Measurements from ENCODE around the gene HMHB1. TPM values are rescaled to one million over a fixed set of nuclear protein-coding genes. Genes with fewer than 3 reads are reported as not detected.

The HMHB1 gene
- total RNA-seq, 2 experiments from 2014 or later = 1.2 TPM; not detected in 1

GRCh38 chr5:143820451-143820850, 8.5 kb downstream of the HMHB1 start:
- CTCF ChIA-PET = interaction anchor here (0.7 kb wide), 1 partner anchor 632 kb away, joined by 3 read pairs; no protein-coding TSS in a partner anchor

DNA sequence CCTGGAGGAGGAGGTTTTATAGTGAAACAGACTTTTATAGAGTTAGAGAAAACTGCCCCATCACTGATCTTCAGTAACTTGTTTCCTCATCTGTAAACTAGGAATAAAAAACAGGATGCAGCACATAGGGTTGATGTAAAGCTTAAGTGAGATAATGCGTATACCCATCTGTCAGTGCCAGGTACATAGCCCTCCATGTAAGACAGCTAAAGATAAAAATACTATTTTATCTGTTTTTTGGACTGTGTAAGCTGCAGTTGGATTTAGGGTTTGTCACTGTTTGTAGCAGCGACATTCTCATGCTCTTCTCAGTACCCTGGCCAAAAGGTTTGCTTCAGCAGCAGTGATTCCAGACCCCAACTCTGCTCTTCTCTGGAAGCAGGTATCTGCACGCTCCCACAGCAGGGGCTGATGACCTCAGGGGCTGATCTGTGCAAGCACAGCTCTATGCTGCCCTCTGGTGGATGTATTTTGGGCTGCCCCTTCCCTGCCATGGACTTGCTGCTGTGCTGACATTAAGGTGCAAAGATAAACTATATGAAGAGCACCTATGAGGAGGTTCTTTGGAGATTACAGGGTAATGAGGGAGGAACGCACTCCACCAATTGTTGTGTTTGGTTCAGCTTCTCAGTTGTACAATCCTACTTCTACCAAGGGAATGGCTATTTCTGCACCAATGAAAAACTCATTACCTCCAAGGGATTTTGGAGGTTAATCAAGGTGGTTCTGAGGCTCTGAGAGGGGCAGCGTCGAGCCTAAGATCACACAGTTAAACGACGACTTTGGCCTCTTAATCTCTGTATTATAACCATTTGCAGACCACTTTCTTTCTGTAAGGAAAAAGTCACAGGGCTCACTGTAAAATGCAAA, 13.1 kb downstream of the HMHB1 start:
- Mint-ChIP-seq H3K4me1 (peaks cover 20% of the 10 kb centered on the region), H3K9me3 (no peaks in the 10 kb centered on the region), H3K4me3 (no peak overlapping the region), H3K36me3 (ENCODE audit: low read depth) (no peaks in the 10 kb centered on the region), H3K27me3 (peaks cover 2% of the 10 kb centered on the region), H3K27ac (no peak overlapping the region)
- ChIA-PET POLR2A (interaction anchor here (2.1 kb wide), 1 partner anchor 420 kb away, joined by 6 read pairs; no protein-coding TSS in a partner anchor), CTCF (interaction anchor here (0.6 to 5.9 kb wide), 24 partner anchors 10 to 903 kb away, joined by 3 to 30 read pairs (median 3); partner anchors contain the start of gene NR3C1)
- DNase-seq = peak; percentile 86

More at GRCh38 chr5:143820451-143820850, 8.5 kb downstream of the HMHB1 start:
- Mint-ChIP-seq H3K27me3 (peaks cover 4% of the 10 kb centered on the region), H3K4me1 (no peaks in the 10 kb centered on the region), H3K4me3 (no peak overlapping the region), H3K27ac (no peak overlapping the region), H3K9me3 (peaks cover 5% of the 10 kb centered on the region), H3K36me3 (ENCODE audit: low read depth) (peaks cover 6% of the 10 kb centered on the region)
- POLR2A ChIA-PET = no interaction called here
- DNase-seq = no peak

GRCh38 chr5:143826951-143827444, 15.0 kb downstream of the HMHB1 start:
- Mint-ChIP-seq H3K27ac (no peak overlapping the region), H3K27me3 (peaks cover 2% of the 10 kb centered on the region), H3K4me3 (no peak overlapping the region), H3K36me3 (ENCODE audit: low read depth) (no peaks in the 10 kb centered on the region), H3K9me3 (no peaks in the 10 kb centered on the region), H3K4me1 (peaks cover 20% of the 10 kb centered on the region)
- DNase-seq = peak; percentile 53
- POLR2A ChIA-PET = interaction anchor here (1.0 to 3.5 kb wide), 4 partner anchors 364 to 824 kb away, joined by 3 to 16 read pairs (median 8); partner anchors contain the start of gene NR3C1
- CTCF ChIA-PET = interaction anchor here (0.5 to 5.9 kb wide), 7 partner anchors 315 to 947 kb away, joined by 3 to 30 read pairs (median 5); no protein-coding TSS in a partner anchor

DNA sequence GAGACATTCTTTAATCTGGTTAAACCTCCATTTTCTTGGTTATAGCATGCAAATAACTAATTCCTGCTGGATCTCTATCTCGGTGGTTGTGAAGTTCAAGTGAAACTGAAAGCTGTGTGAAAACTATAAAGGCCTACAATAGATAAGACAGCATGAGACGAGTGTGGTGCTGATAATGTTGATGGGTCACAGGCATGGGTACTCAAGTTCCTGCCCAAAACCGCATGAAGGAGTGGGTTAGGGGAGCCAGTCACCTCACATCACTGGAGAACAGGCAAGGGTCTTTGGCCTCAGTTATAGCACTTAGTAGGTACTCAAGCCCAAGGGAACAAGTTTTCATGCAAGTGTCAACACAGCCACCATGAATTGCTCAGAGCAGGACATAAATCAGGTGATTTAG, 16.7 kb downstream of the HMHB1 start:
- DNase-seq = peak; percentile 32
- ChIA-PET POLR2A (interaction anchor here (0.6 to 3.5 kb wide), 7 partner anchors 21 to 826 kb away, joined by 3 to 16 read pairs (median 3); partner anchors contain the start of gene NR3C1), CTCF (interaction anchor here (1.0 to 5.9 kb wide), 3 partner anchors 363 to 847 kb away, joined by 3 to 30 read pairs (median 24); no protein-coding TSS in a partner anchor)
- Mint-ChIP-seq H3K4me1 (peaks cover 20% of the 10 kb centered on the region), H3K27me3 (peaks cover 2% of the 10 kb centered on the region), H3K9me3 (no peaks in the 10 kb centered on the region), H3K36me3 (ENCODE audit: low read depth) (no peaks in the 10 kb centered on the region), H3K4me3 (peak overlapping the region; percentile 2), H3K27ac (peak overlapping the region; percentile 0)

- no peaks in the 10 kb centered on the region for H3K9me3 Mint-ChIP-seq
- POLR2A ChIA-PET = interaction anchor here (1.0 kb wide), 1 partner anchor 387 kb away, joined by 4 read pairs; no protein-coding TSS in a partner anchor
- H3K4me1 Mint-ChIP-seq = peaks cover 7% of the 10 kb centered on the region
- no peak overlapping the region for H3K27ac Mint-ChIP-seq
- no peaks in the 10 kb centered on the region for H3K36me3 Mint-ChIP-seq (ENCODE audit: low read depth)
- H3K4me3 Mint-ChIP-seq = no peak overlapping the region
- CTCF ChIA-PET = no interaction called here
- H3K27me3 Mint-ChIP-seq = peaks cover 2% of the 10 kb centered on the region
- no peak for DNase-seq
Measured at GRCh38 chr5:143833177-143833576, 21.2 kb downstream of the HMHB1 start.

- POLR2A ChIA-PET = no interaction called here
- CTCF ChIA-PET = no interaction called here
- Mint-ChIP-seq H3K36me3 (ENCODE audit: low read depth) (no peaks in the 10 kb centered on the region), H3K27ac (no peak overlapping the region), H3K9me3 (no peaks in the 10 kb centered on the region), H3K27me3 (peaks cover 2% of the 10 kb centered on the region), H3K4me1 (no peaks in the 10 kb centered on the region), H3K4me3 (no peak overlapping the region)
- no peak for DNase-seq
Measured at GRCh38 chr5:143835251-143835650, 23.3 kb downstream of the HMHB1 start.

DNA sequence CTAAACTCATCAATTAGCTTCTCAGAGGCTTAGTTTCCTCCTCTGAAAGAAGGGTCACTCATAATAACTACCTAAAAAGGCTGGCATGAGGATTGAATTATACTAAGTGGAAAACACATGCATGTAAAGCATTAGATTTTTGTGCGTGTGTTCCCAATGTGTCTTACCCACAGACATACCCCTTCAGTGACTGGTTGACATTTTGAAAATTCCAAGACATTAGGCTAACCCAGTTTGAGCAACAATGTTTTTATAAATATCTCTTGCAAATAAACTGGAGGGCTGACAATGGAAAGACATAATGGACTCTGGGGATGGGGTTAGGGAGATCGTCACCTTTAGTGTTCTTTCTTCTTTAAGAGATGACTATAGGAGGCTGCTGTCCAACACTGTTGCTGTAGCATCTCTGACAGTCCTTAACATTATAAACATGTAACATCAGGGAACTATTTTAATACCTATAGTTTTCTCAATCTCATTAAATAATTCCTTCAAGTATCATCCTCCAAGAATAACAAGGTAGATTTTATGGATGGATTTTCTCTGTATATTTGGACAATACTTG, 24.3 kb downstream of the HMHB1 start:
- Mint-ChIP-seq H3K4me1 (no peaks in the 10 kb centered on the region), H3K9me3 (no peaks in the 10 kb centered on the region), H3K27me3 (peaks cover 2% of the 10 kb centered on the region), H3K4me3 (no peak overlapping the region), H3K36me3 (ENCODE audit: low read depth) (no peaks in the 10 kb centered on the region), H3K27ac (no peak overlapping the region)
- POLR2A ChIA-PET = no interaction called here
- DNase-seq = no peak
- CTCF ChIA-PET = interaction anchor here (2.0 kb wide), 1 partner anchor 12 kb away, joined by 9 read pairs; no protein-coding TSS in a partner anchor

- no peak for DNase-seq
- Mint-ChIP-seq H3K27ac (no peak overlapping the region), H3K9me3 (no peaks in the 10 kb centered on the region), H3K4me1 (no peaks in the 10 kb centered on the region), H3K4me3 (no peak overlapping the region), H3K36me3 (ENCODE audit: low read depth) (no peaks in the 10 kb centered on the region), H3K27me3 (peaks cover 4% of the 10 kb centered on the region)
- POLR2A ChIA-PET = no interaction called here
- CTCF ChIA-PET = interaction anchor here (2.0 kb wide), 1 partner anchor 13 kb away, joined by 9 read pairs; no protein-coding TSS in a partner anchor
Measured at GRCh38 chr5:143837306-143837848, 25.4 kb downstream of the HMHB1 start.

DNA sequence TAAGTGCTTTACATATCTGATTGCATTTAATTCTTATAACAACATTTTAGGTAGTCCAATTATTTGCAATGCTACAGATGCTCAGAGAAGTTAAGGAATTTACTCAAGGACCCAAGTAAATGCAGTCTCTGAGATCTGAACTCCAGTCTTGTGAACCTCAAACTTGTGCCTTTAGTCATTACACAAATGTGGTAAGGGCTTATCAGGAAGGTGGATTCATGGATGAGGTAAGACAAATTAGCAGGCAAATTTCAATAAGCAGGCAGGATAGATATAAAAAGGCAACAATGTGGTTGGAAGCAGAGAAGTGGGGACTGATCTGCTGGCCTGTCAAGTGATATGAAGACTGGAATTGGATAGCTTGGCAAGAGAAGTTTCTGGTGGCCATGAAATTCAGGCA, 29.5 kb downstream of the HMHB1 start:
- no peak overlapping the region for H3K27ac Mint-ChIP-seq
- no peak for DNase-seq
- no peak overlapping the region for H3K4me3 Mint-ChIP-seq
- peaks cover 8% of the 10 kb centered on the region for H3K27me3 Mint-ChIP-seq
- H3K4me1 Mint-ChIP-seq = no peaks in the 10 kb centered on the region
- H3K36me3 Mint-ChIP-seq (ENCODE audit: low read depth) = no peaks in the 10 kb centered on the region
- no peaks in the 10 kb centered on the region for H3K9me3 Mint-ChIP-seq
- ChIA-PET CTCF (interaction anchor here (0.6 kb wide), 1 partner anchor 685 kb away, joined by 3 read pairs; no protein-coding TSS in a partner anchor), POLR2A (no interaction called here)

- Mint-ChIP-seq H3K36me3 (ENCODE audit: low read depth) (no peaks in the 10 kb centered on the region), H3K27me3 (peaks cover 8% of the 10 kb centered on the region), H3K9me3 (no peaks in the 10 kb centered on the region), H3K4me1 (no peaks in the 10 kb centered on the region), H3K4me3 (no peak overlapping the region), H3K27ac (no peak overlapping the region)
- DNase-seq = no peak
- CTCF ChIA-PET = no interaction called here
- POLR2A ChIA-PET = no interaction called here
Measured at GRCh38 chr5:143842920-143843319, 31.0 kb downstream of the HMHB1 start.

GRCh38 chr5:143843461-143843860, 31.5 kb downstream of the HMHB1 start:
- ChIA-PET CTCF (no interaction called here), POLR2A (no interaction called here)
- no peak overlapping the region for H3K4me3 Mint-ChIP-seq
- H3K36me3 Mint-ChIP-seq (ENCODE audit: low read depth) = no peaks in the 10 kb centered on the region
- H3K4me1 Mint-ChIP-seq = no peaks in the 10 kb centered on the region
- H3K9me3 Mint-ChIP-seq = no peaks in the 10 kb centered on the region
- H3K27ac Mint-ChIP-seq = no peak overlapping the region
- peaks cover 8% of the 10 kb centered on the region for H3K27me3 Mint-ChIP-seq
- no peak for DNase-seq

DNA sequence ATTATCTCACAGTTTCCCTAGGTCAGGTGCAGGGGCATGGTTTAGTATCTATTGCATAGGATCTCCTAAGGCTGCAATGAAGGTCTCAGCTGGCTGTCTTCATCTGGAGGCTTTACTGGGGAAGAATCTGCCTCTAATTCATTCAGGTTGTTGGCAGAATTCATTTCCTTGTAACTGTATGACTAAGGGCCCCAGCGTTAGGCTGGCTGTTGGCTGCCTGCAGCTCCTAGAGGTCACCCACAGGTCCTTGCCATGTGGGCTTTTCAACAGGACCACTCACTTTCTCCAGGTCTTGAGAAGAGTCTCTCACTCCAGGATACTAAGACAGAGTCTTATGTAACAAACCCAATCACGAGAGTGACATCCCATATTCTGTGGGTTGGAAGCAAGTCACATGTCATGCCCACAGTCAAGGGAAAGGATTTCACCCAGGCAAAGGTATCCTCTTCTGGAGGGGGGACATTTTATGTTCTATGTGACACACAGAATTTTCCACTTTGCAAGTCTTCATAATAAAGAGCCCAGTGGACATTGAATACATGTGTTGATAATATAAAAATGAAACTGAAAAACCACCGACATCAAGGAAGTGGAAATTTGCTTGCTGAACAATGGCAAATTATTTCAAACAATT, 38.2 kb downstream of the HMHB1 start:
- no peak for DNase-seq
- H3K4me3 Mint-ChIP-seq = no peak overlapping the region
- no peaks in the 10 kb centered on the region for H3K36me3 Mint-ChIP-seq (ENCODE audit: low read depth)
- peaks cover 5% of the 10 kb centered on the region for H3K4me1 Mint-ChIP-seq
- H3K9me3 Mint-ChIP-seq = peaks cover 3% of the 10 kb centered on the region
- ChIA-PET POLR2A (interaction anchor here (1.2 kb wide), 1 partner anchor 21 kb away, joined by 3 read pairs; no protein-coding TSS in a partner anchor), CTCF (no interaction called here)
- no peak overlapping the region for H3K27ac Mint-ChIP-seq
- H3K27me3 Mint-ChIP-seq = no peaks in the 10 kb centered on the region
